Activated naive CD4-positive, alpha-beta T cell treated with anti-CD3 and anti-CD28 coated beads for 36 hours (primary cell): ENCODE measurements around the gene GINS3. TPM values are rescaled to one million over a fixed set of nuclear protein-coding genes. Genes with fewer than 3 reads are reported as not detected.

ENCODE experiments used
- CTCF ChIA-PET: fragments of 350-600 bp; sonication (Branson Sonifier 250); formaldehyde crosslinking; loops from one replicate; lab custom pipeline; 2021; ENCODE audit warnings: antibody characterized with exemption; lab: Charles Lee
- DNase-seq: peaks from one replicate; pipeline ENCODE4 v3.0.0-alpha.2; 2020
- H3K27ac Mint-ChIP-seq: one replicate; pipeline ENCODE4 v1.8.0; 2021; ENCODE audit warnings: mild to moderate bottlenecking, mixed read lengths
- H3K27me3 Mint-ChIP-seq: one replicate; pipeline ENCODE4 v1.8.0; 2021; ENCODE audit warnings: low read depth, mixed read lengths
- H3K36me3 Mint-ChIP-seq: one replicate; pipeline ENCODE4 v1.8.0; 2021; ENCODE audit warnings: low read depth, mixed read lengths
- H3K4me1 Mint-ChIP-seq: one replicate; pipeline ENCODE4 v1.8.0; 2021; ENCODE audit warnings: low read depth, mixed read lengths
- H3K4me3 Mint-ChIP-seq: one replicate; pipeline ENCODE4 v1.8.0; 2021; ENCODE audit warnings: mild to moderate bottlenecking, moderate library complexity, mixed read lengths
- H3K9me3 Mint-ChIP-seq: one replicate; pipeline ENCODE4 v1.8.0; 2021; ENCODE audit warnings: mixed read lengths
- intact Hi-C: fragments of 100-400 bp; cut with micrococcal nuclease; formaldehyde crosslinking; loops from one replicate; pipeline ENCODE4 v1.15.1; 2023
- total RNA-seq, 2 experiments: library from RNA; stranded (reverse); gene quantifications; one replicate each; pipeline ENCODE4 v1.2.3, GENCODE V29; 2021

The GINS3 gene
- total RNA-seq, 2 experiments from 2014 or later, result 19.2 to 20.3 TPM

DNA sequence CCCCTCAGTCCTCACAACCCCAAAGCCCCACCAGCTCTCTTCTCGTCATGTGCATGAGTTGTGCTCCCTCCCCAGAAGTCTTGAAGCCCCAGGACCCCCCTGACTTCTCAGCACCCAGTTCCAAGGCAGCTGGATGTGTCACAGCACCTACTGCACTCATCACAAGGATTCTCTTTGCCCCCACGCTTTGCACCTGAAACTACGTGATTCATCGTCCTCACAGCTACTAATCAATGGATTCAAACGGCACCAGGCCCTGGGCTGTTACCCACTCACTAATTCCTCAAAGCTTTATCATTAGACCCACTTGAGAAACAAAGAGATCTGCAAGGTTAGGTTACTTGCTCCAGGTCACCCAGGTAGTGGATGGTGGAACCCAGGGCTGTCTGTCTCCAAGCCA lies 62.6 kb downstream of the GINS3 start:
- Mint-ChIP-seq H3K9me3 (no peaks in the 10 kb centered on the region), H3K36me3 (no peaks in the 10 kb centered on the region), H3K4me3 (no peak overlapping the region), H3K27ac (no peak overlapping the region), H3K27me3 (no peaks in the 10 kb centered on the region), H3K4me1 (peaks cover 8% of the 10 kb centered on the region)
- intact Hi-C loops, result no loop called here
- DNase-seq, result no peak
- CTCF ChIA-PET, result interaction anchor here (0.6 kb wide), 1 partner anchor 363 kb away, joined by 3 read pairs; no protein-coding TSS in a partner anchor

Other genes starting within 250 kb of the GINS3 start
- 10 to 100 TPM; 86.0 to 86.7 TPM for gene CSNK2A2, start 194.4 kb upstream of the GINS3 start, total RNA-seq
- gene PRSS54, start 97.4 kb upstream of the GINS3 start, total RNA-seq, result not detected
- gene NDRG4, start 107.7 kb downstream of the GINS3 start, total RNA-seq, result 1 to 10 TPM; 3.0 to 3.6 TPM
- gene SETD6, start 123.0 kb downstream of the GINS3 start, total RNA-seq, result 1 to 10 TPM; 8.1 to 8.5 TPM
- gene CNOT1, start 237.4 kb downstream of the GINS3 start, total RNA-seq, result 100 to 1,000 TPM; 283 to 287 TPM